OCI-LY7 (cell line): ENCODE results near the gene SLC8A1.

Experiments used
- EZH2phosphoT487 ChIP-seq: fragments of 200-600 bp; sonication (generic); IDR thresholded peaks from 2 replicates; pipeline ENCODE4 v1.6.1; 2018; ENCODE audit warnings: low read depth, borderline replicate concordance, mild to moderate bottlenecking, mixed run types, antibody characterized with exemption, low read length, moderate library complexity, mixed read lengths
- TF ChIP-seq, protein P1 (sequence below): fragments of 200-600 bp; sonication (generic); conservative IDR thresholded peaks from 2 replicates; pipeline ENCODE4 v1.5.1; 2014; ENCODE audit warnings: mild to moderate bottlenecking, antibody characterized with exemption, low read length, moderate library complexity, mixed read lengths

- TF ChIP-seq, protein P1, sequence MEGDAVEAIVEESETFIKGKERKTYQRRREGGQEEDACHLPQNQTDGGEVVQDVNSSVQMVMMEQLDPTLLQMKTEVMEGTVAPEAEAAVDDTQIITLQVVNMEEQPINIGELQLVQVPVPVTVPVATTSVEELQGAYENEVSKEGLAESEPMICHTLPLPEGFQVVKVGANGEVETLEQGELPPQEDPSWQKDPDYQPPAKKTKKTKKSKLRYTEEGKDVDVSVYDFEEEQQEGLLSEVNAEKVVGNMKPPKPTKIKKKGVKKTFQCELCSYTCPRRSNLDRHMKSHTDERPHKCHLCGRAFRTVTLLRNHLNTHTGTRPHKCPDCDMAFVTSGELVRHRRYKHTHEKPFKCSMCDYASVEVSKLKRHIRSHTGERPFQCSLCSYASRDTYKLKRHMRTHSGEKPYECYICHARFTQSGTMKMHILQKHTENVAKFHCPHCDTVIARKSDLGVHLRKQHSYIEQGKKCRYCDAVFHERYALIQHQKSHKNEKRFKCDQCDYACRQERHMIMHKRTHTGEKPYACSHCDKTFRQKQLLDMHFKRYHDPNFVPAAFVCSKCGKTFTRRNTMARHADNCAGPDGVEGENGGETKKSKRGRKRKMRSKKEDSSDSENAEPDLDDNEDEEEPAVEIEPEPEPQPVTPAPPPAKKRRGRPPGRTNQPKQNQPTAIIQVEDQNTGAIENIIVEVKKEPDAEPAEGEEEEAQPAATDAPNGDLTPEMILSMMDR, result no peak
- no peak for TF ChIP-seq EZH2phosphoT487
Observed at GRCh38 chr2:40321016-40321623, 130.8 kb downstream of the SLC8A1 start.
